HEK293T (cell line): ENCODE results near the gene CAPZB.

ENCODE experiments used
- ARNT ChIP-seq: fragments of 450-650 bp; IDR thresholded peaks from 2 replicates; pipeline ENCODE4 v1.6.1; 2017; ENCODE audit warnings: mild to moderate bottlenecking
- BHLHE40 ChIP-seq: fragments of 450-650 bp; IDR thresholded peaks from 2 replicates; pipeline ENCODE4 v1.6.1; 2016; ENCODE audit warnings: mild to moderate bottlenecking, moderate library complexity, borderline replicate concordance
- ELF4 ChIP-seq: fragments of 450-650 bp; IDR thresholded peaks from 2 replicates; pipeline ENCODE4 v1.6.1; 2017; ENCODE audit warnings: antibody characterized with exemption
- FOXA1 ChIP-seq: fragments of 450-650 bp; IDR thresholded peaks from 2 replicates; pipeline ENCODE4 v1.6.1; 2016; ENCODE audit warnings: mild to moderate bottlenecking
- FOXK2 ChIP-seq: fragments of 450-650 bp; IDR thresholded peaks from 2 replicates; pipeline ENCODE4 v1.6.1; 2016; ENCODE audit warnings: mild to moderate bottlenecking
- FOXM1 ChIP-seq: fragments of 450-650 bp; IDR thresholded peaks from 2 replicates; pipeline ENCODE4 v1.6.1; 2017; ENCODE audit warnings: mild to moderate bottlenecking, borderline replicate concordance
- LEF1 ChIP-seq: fragments of 450-650 bp; IDR thresholded peaks from 2 replicates; pipeline ENCODE4 v1.6.1; 2017; ENCODE audit warnings: mild to moderate bottlenecking, borderline replicate concordance
- NFRKB ChIP-seq: fragments of 450-650 bp; IDR thresholded peaks from 2 replicates; pipeline ENCODE4 v1.6.1; 2016; ENCODE audit warnings: mild to moderate bottlenecking, moderate library complexity
- SP1 ChIP-seq: fragments of 450-650 bp; IDR thresholded peaks from 2 replicates; pipeline ENCODE4 v1.6.1; 2017
- TF ChIP-seq, protein P1 (sequence below): fragments of 450-650 bp; IDR thresholded peaks from 2 replicates; pipeline ENCODE4 v1.6.1; 2016

DNA sequence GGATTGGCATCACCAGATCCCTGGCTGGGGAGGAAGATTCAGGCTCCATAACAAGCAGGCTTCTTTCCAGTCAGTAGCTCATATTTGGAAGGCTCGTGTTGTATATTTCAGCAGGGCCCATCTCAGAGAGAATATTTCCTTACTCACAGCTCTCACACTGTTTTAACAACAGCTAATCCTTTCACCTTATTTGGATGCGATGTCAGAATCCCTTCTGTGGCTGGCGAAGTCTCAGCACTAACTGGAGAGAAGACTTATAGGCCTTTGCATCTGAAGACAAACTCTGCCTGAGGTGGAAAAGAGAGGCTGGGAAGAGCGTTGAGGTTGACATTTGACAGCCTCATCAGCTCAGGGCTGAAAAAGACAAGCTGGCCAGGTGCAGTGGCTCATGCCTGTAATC, 47.2 kb upstream of the CAPZB start:
- TF ChIP-seq ELF4 (no peak), SP1 (no peak), NFRKB (no peak), FOXM1 (no peak), BHLHE40 (no peak), LEF1 (no peak), FOXA1 (no peak), FOXK2 (no peak), ARNT (no peak)
- TF ChIP-seq, protein P1, sequence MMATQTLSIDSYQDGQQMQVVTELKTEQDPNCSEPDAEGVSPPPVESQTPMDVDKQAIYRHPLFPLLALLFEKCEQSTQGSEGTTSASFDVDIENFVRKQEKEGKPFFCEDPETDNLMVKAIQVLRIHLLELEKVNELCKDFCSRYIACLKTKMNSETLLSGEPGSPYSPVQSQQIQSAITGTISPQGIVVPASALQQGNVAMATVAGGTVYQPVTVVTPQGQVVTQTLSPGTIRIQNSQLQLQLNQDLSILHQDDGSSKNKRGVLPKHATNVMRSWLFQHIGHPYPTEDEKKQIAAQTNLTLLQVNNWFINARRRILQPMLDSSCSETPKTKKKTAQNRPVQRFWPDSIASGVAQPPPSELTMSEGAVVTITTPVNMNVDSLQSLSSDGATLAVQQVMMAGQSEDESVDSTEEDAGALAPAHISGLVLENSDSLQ: no peak
